ENCODE results near the gene OR13A1.
"Not testable (repeated sequence)": the region's sequence is repeated elsewhere in the genome, so short reads cannot be mapped to it uniquely, and the experiment has no call there.

The OR13A1 gene

GRCh38 chr10:45315508-45315907, at the start of gene OR13A1:
Gene OR13A1, minus strand, starts transcription at chr10:45315608. Its CDS starts 11,186 bp downstream, at chr10:45304422.
- H3K4me1 ChIP-seq (ENCODE audit: control insufficient read depth, insufficient read depth, low read length): no peaks in the 10 kb centered on the region

GRCh38 chr10:45361983-45362799, 46.8 kb upstream of the OR13A1 start:
- not testable (repeated sequence) for H3K4me1 ChIP-seq (ENCODE audit: control insufficient read depth, insufficient read depth, low read length); H3K4me3 ChIP-seq (ENCODE audit: low read length); H3K27me3 ChIP-seq (ENCODE audit: control insufficient read depth, insufficient read depth, low read length); H3K36me3 ChIP-seq (ENCODE audit: control insufficient read depth, insufficient read depth, low read length); H3K9ac ChIP-seq (ENCODE audit: low read length); H3K27ac ChIP-seq (ENCODE audit: low read depth, low read length)

More at GRCh38 chr10:45315508-45315907, at the start of gene OR13A1:
- H3K4me3 ChIP-seq (ENCODE audit: low read length): no peak within 1 kb of the TSS
- no peaks in the 10 kb centered on the region for H3K36me3 ChIP-seq (ENCODE audit: control insufficient read depth, insufficient read depth, low read length)
- no peaks in the 10 kb centered on the region for H3K27me3 ChIP-seq (ENCODE audit: control insufficient read depth, insufficient read depth, low read length)
- no peak within 1 kb of the TSS for H3K27ac ChIP-seq (ENCODE audit: low read depth, low read length)
- no peak within 1 kb of the TSS for H3K9ac ChIP-seq (ENCODE audit: low read length)

- H3K4me1 ChIP-seq (ENCODE audit: control insufficient read depth, insufficient read depth, low read length); H3K9ac ChIP-seq (ENCODE audit: low read length); H3K27me3 ChIP-seq (ENCODE audit: control insufficient read depth, insufficient read depth, low read length); H3K4me3 ChIP-seq (ENCODE audit: low read length); H3K27ac ChIP-seq (ENCODE audit: low read depth, low read length); H3K36me3 ChIP-seq (ENCODE audit: control insufficient read depth, insufficient read depth, low read length): not testable (repeated sequence)
These were observed 43.6 kb upstream of the OR13A1 start for GRCh38 chr10:45358961-45359360.

- Histone ChIP-seq H3K36me3 (ENCODE audit: control insufficient read depth, insufficient read depth, low read length) (no peaks in the 10 kb centered on the region), H3K4me1 (ENCODE audit: control insufficient read depth, insufficient read depth, low read length) (no peaks in the 10 kb centered on the region), H3K27ac (ENCODE audit: low read depth, low read length) (no peak overlapping the region), H3K4me3 (ENCODE audit: low read length) (no peak overlapping the region), H3K27me3 (ENCODE audit: control insufficient read depth, insufficient read depth, low read length) (no peaks in the 10 kb centered on the region), H3K9ac (ENCODE audit: low read length) (no peak overlapping the region)
These were observed 40.1 kb upstream of the OR13A1 start for GRCh38 chr10:45355494-45355893.

- H3K4me1 ChIP-seq (ENCODE audit: control insufficient read depth, insufficient read depth, low read length): no peaks in the 10 kb centered on the region
- H3K36me3 ChIP-seq (ENCODE audit: control insufficient read depth, insufficient read depth, low read length): no peaks in the 10 kb centered on the region
- no peaks in the 10 kb centered on the region for H3K27me3 ChIP-seq (ENCODE audit: control insufficient read depth, insufficient read depth, low read length)
- H3K27ac ChIP-seq (ENCODE audit: low read depth, low read length): no peak overlapping the region
- no peak overlapping the region for H3K9ac ChIP-seq (ENCODE audit: low read length)
- H3K4me3 ChIP-seq (ENCODE audit: low read length): no peak overlapping the region
These were observed 38.9 kb upstream of the OR13A1 start for GRCh38 chr10:45354261-45354660.

GRCh38 chr10:45353186-45353585, 37.8 kb upstream of the OR13A1 start:
- H3K9ac ChIP-seq (ENCODE audit: low read length): no peak overlapping the region
- H3K27me3 ChIP-seq (ENCODE audit: control insufficient read depth, insufficient read depth, low read length): no peaks in the 10 kb centered on the region
- no peak overlapping the region for H3K4me3 ChIP-seq (ENCODE audit: low read length)
- no peak overlapping the region for H3K27ac ChIP-seq (ENCODE audit: low read depth, low read length)
- no peaks in the 10 kb centered on the region for H3K36me3 ChIP-seq (ENCODE audit: control insufficient read depth, insufficient read depth, low read length)
- H3K4me1 ChIP-seq (ENCODE audit: control insufficient read depth, insufficient read depth, low read length): no peaks in the 10 kb centered on the region

- H3K27ac ChIP-seq (ENCODE audit: low read depth, low read length); H3K36me3 ChIP-seq (ENCODE audit: control insufficient read depth, insufficient read depth, low read length); H3K4me1 ChIP-seq (ENCODE audit: control insufficient read depth, insufficient read depth, low read length); H3K4me3 ChIP-seq (ENCODE audit: low read length); H3K9ac ChIP-seq (ENCODE audit: low read length); H3K27me3 ChIP-seq (ENCODE audit: control insufficient read depth, insufficient read depth, low read length): not testable (repeated sequence)
These were observed 32.9 kb upstream of the OR13A1 start for GRCh38 chr10:45348196-45348765.

GRCh38 chr10:45347464-45347863, 32.1 kb upstream of the OR13A1 start:
- not testable (repeated sequence) for H3K4me1 ChIP-seq (ENCODE audit: control insufficient read depth, insufficient read depth, low read length); H3K27ac ChIP-seq (ENCODE audit: low read depth, low read length); H3K36me3 ChIP-seq (ENCODE audit: control insufficient read depth, insufficient read depth, low read length); H3K4me3 ChIP-seq (ENCODE audit: low read length); H3K27me3 ChIP-seq (ENCODE audit: control insufficient read depth, insufficient read depth, low read length); H3K9ac ChIP-seq (ENCODE audit: low read length)

GRCh38 chr10:45346652-45347335, 31.4 kb upstream of the OR13A1 start:
- not testable (repeated sequence) for H3K36me3 ChIP-seq (ENCODE audit: control insufficient read depth, insufficient read depth, low read length); H3K4me3 ChIP-seq (ENCODE audit: low read length); H3K27ac ChIP-seq (ENCODE audit: low read depth, low read length); H3K9ac ChIP-seq (ENCODE audit: low read length); H3K4me1 ChIP-seq (ENCODE audit: control insufficient read depth, insufficient read depth, low read length); H3K27me3 ChIP-seq (ENCODE audit: control insufficient read depth, insufficient read depth, low read length)

- not testable (repeated sequence) for H3K36me3 ChIP-seq (ENCODE audit: control insufficient read depth, insufficient read depth, low read length); H3K9ac ChIP-seq (ENCODE audit: low read length); H3K27ac ChIP-seq (ENCODE audit: low read depth, low read length); H3K27me3 ChIP-seq (ENCODE audit: control insufficient read depth, insufficient read depth, low read length); H3K4me1 ChIP-seq (ENCODE audit: control insufficient read depth, insufficient read depth, low read length); H3K4me3 ChIP-seq (ENCODE audit: low read length)
These were observed 25.0 kb upstream of the OR13A1 start for GRCh38 chr10:45340420-45340819.

GRCh38 chr10:45339894-45340293, 24.5 kb upstream of the OR13A1 start:
- no peak overlapping the region for H3K4me3 ChIP-seq (ENCODE audit: low read length)
- no peaks in the 10 kb centered on the region for H3K27me3 ChIP-seq (ENCODE audit: control insufficient read depth, insufficient read depth, low read length)
- H3K9ac ChIP-seq (ENCODE audit: low read length): no peak overlapping the region
- H3K36me3 ChIP-seq (ENCODE audit: control insufficient read depth, insufficient read depth, low read length): no peaks in the 10 kb centered on the region
- no peak overlapping the region for H3K27ac ChIP-seq (ENCODE audit: low read depth, low read length)
- H3K4me1 ChIP-seq (ENCODE audit: control insufficient read depth, insufficient read depth, low read length): no peaks in the 10 kb centered on the region

- not testable (repeated sequence) for H3K9ac ChIP-seq (ENCODE audit: low read length); H3K36me3 ChIP-seq (ENCODE audit: control insufficient read depth, insufficient read depth, low read length); H3K27ac ChIP-seq (ENCODE audit: low read depth, low read length); H3K4me3 ChIP-seq (ENCODE audit: low read length); H3K27me3 ChIP-seq (ENCODE audit: control insufficient read depth, insufficient read depth, low read length); H3K4me1 ChIP-seq (ENCODE audit: control insufficient read depth, insufficient read depth, low read length)
These were observed 16.4 kb upstream of the OR13A1 start for GRCh38 chr10:45331824-45332223.
